Fibroblast of lung (primary cell): ENCODE results near the gene C22orf15. TPM values are rescaled to one million over a fixed set of nuclear protein-coding genes. Genes with fewer than 3 reads are reported as not detected.
A peak's percentile ranks its signal among the peaks of the same experiment; 100 is the strongest.

ENCODE experiments used
- DNase-seq, 2 donors: peaks; one replicate each; pipeline versions ENCODE4 v3.0.0 to v3.0.0-alpha.2; 2010; ENCODE audit warnings: low read depth in 2 of 2
- H2AFZ ChIP-seq: 2 replicates; pipeline ENCODE4 v1.5.1; 2012; ENCODE audit warnings: low read length, control low read depth, inconsistent platforms
- H3K27ac ChIP-seq: 2 replicates; pipeline ENCODE4 v1.5.1; 2011; ENCODE audit warnings: low read length, control low read depth; ENCODE audit not compliant: insufficient read depth
- H3K27me3 ChIP-seq: 2 replicates; pipeline ENCODE4 v1.5.1; 2011; ENCODE audit warnings: mild to moderate bottlenecking, low read length; ENCODE audit not compliant: control insufficient read depth, insufficient read depth
- H3K36me3 ChIP-seq: 2 replicates; pipeline ENCODE4 v1.5.1; 2011; ENCODE audit warnings: low read length; ENCODE audit not compliant: control insufficient read depth, insufficient read depth
- H3K4me1 ChIP-seq: 2 replicates; pipeline ENCODE4 v1.5.1; 2011; ENCODE audit warnings: low read length; ENCODE audit not compliant: control insufficient read depth, insufficient read depth; ENCODE audit errors: extremely low read depth
- H3K4me2 ChIP-seq: 2 replicates; pipeline ENCODE4 v1.5.1; 2011; ENCODE audit warnings: low read length, control low read depth; ENCODE audit not compliant: insufficient read depth; ENCODE audit errors: extremely low read depth
- H3K4me3 ChIP-seq, 4 experiments: fragments of 200-600 bp in 1 of 4; sonication (generic) in 1 of 4; replicated peaks in 1 of 4; 2 replicates each; pipeline ENCODE4 v1.5.1; 2011 to 2016; ENCODE audit warnings: low read length in 4 of 4, low read depth in 3 of 4, mild to moderate bottlenecking in 3 of 4, control low read depth in 2 of 4, inconsistent platforms in 1 of 4, mixed read lengths in 1 of 4; ENCODE audit not compliant: insufficient read depth in 1 of 4; ENCODE audit errors: control extremely low read depth in 1 of 4
- H3K79me2 ChIP-seq: 2 replicates; pipeline ENCODE4 v1.5.1; 2012; ENCODE audit warnings: mild to moderate bottlenecking, low read length, inconsistent platforms; ENCODE audit not compliant: control insufficient read depth, insufficient read depth
- H3K9ac ChIP-seq: 2 replicates; pipeline ENCODE4 v1.5.1; 2011; ENCODE audit warnings: mild to moderate bottlenecking, low read length, control low read depth; ENCODE audit not compliant: insufficient read depth
- H3K9me3 ChIP-seq: 2 replicates; pipeline ENCODE4 v1.5.1; 2012; ENCODE audit warnings: low read depth, low read length; ENCODE audit not compliant: control insufficient read depth, insufficient read depth
- H4K20me1 ChIP-seq: 2 replicates; pipeline ENCODE4 v1.5.1; 2011; ENCODE audit warnings: low read length; ENCODE audit not compliant: control insufficient read depth, insufficient read depth; ENCODE audit errors: extremely low read depth
- CTCF ChIP-seq, 2 donors: IDR thresholded peaks in 1 of 2; conservative IDR thresholded peaks in 1 of 2; 1 replicate in 1 of 2; 2 replicates in 1 of 2; pipeline ENCODE4 v1.5.1; 2011 to 2012; ENCODE audit warnings: low read length in 2 of 2, control low read depth in 1 of 2, inconsistent platforms in 1 of 2, low read depth in 1 of 2, mild to moderate bottlenecking in 1 of 2
- EZH2 ChIP-seq: IDR thresholded peaks from 2 replicates; pipeline ENCODE4 v1.5.1; 2012; ENCODE audit warnings: low read length, control low read depth, mild to moderate bottlenecking; ENCODE audit errors: missing control alignments
- polyA plus RNA-seq, 2 donors: library from polyadenylated mRNA; depleted of rRNA in 1 of 2; stranded (reverse) in 1 of 2; unstranded in 1 of 2; fragments of >200 nt; gene quantifications; 2 replicates each; pipeline ENCODE4 v1.2.1, GENCODE V29; 2011 to 2012; ENCODE audit warnings: missing spikeins in 1 of 2
- total RNA-seq: library from RNA; depleted of rRNA; stranded (reverse); fragments of >200 nt; gene quantifications from 2 replicates; pipeline ENCODE4 v1.2.1, GENCODE V29; 2014

The C22orf15 gene
- total and polyA plus RNA-seq, 2 donors (not counting 1 experiment from before 2014, with no cell fraction given): 1.4 to 2.5 TPM

GRCh38 chr22:23796461-23796860, 33.7 kb downstream of the C22orf15 start:
- peak in 1 of 2 donors; percentile 39 for DNase-seq
- no peaks in the 10 kb centered on the region for H3K9me3 ChIP-seq
- peaks cover 22% of the 10 kb centered on the region for H3K36me3 ChIP-seq
- H3K79me2 ChIP-seq: peaks cover 14% of the 10 kb centered on the region
- H4K20me1 ChIP-seq: no peaks in the 10 kb centered on the region
- no peak overlapping the region for H3K27ac ChIP-seq
- H3K27me3 ChIP-seq: no peaks in the 10 kb centered on the region
- H3K9ac ChIP-seq: no peak overlapping the region
- H3K4me1 ChIP-seq: peaks cover 2% of the 10 kb centered on the region
- no peak overlapping the region for H3K4me3 ChIP-seq
- no peak overlapping the region for H2AFZ ChIP-seq
- H3K4me2 ChIP-seq: no peak overlapping the region
- TF ChIP-seq CTCF (conservative IDR thresholded peaks at IDR 0.05 in 1 of 2, IDR thresholded peaks at IDR 0.05 in 1 of 2; ENCODE audit: low read depth in 1 of 2, low read length in 2 of 2): no peak
- no peak for TF ChIP-seq EZH2

- H3K36me3 ChIP-seq: peaks cover 34% of the 10 kb centered on the region
Measured at GRCh38 chr22:23800297-23801237, 37.8 kb downstream of the C22orf15 start.

More at GRCh38 chr22:23800297-23801237, 37.8 kb downstream of the C22orf15 start:
- no peaks in the 10 kb centered on the region for H3K27me3 ChIP-seq
- no peak overlapping the region for H3K27ac ChIP-seq
- no peak overlapping the region for H3K4me3 ChIP-seq
- H3K9me3 ChIP-seq: no peaks in the 10 kb centered on the region
- no peak overlapping the region for H3K9ac ChIP-seq
- DNase-seq: no peak
- H4K20me1 ChIP-seq: no peaks in the 10 kb centered on the region
- TF ChIP-seq CTCF (conservative IDR thresholded peaks at IDR 0.05 in 1 of 2, IDR thresholded peaks at IDR 0.05 in 1 of 2; ENCODE audit: low read depth in 1 of 2, low read length in 2 of 2) (no peak), EZH2 (no peak)
- H3K79me2 ChIP-seq: no peaks in the 10 kb centered on the region
- no peaks in the 10 kb centered on the region for H3K4me1 ChIP-seq
- no peak overlapping the region for H3K4me2 ChIP-seq
- H2AFZ ChIP-seq: no peak overlapping the region
